HG03571 (cell line): ENCODE measurements around the gene HCFC2.
"Not testable (repeated sequence)": the region's sequence is repeated elsewhere in the genome, so short reads cannot be mapped to it uniquely, and the experiment has no call there.

Experiments
- ATAC-seq: cut with Tn5 transposase; IDR thresholded peaks from one replicate; pipeline ENCODE4 v1.9.1; 2021; ENCODE audit not compliant: unreplicated experiment

Gene HCFC2

GRCh38 chr12:104064031-104064841, at the start of gene HCFC2:
TSS of gene HCFC2 (plus strand) at chr12:104064531. CDS start at chr12:104064561, 30 bp downstream.
- ATAC-seq = peak; percentile 86

- ATAC-seq = not testable (repeated sequence)
Measured at GRCh38 chr12:104021862-104022261, 42.5 kb upstream of the HCFC2 start.

- ATAC-seq = no peak
Measured at GRCh38 chr12:104022786-104023185, 41.5 kb upstream of the HCFC2 start.

GRCh38 chr12:104023710-104024109, 40.6 kb upstream of the HCFC2 start:
- ATAC-seq = no peak

- no peak for ATAC-seq
Measured at GRCh38 chr12:104024348-104024747, 40.0 kb upstream of the HCFC2 start.

GRCh38 chr12:104025771-104026170, 38.6 kb upstream of the HCFC2 start:
- no peak for ATAC-seq

GRCh38 chr12:104026841-104027599, 37.3 kb upstream of the HCFC2 start:
- ATAC-seq = no peak

GRCh38 chr12:104030596-104030995, 33.7 kb upstream of the HCFC2 start:
- not testable (repeated sequence) for ATAC-seq

- not testable (repeated sequence) for ATAC-seq
Measured at GRCh38 chr12:104036143-104036542, 28.2 kb upstream of the HCFC2 start.

- not testable (repeated sequence) for ATAC-seq
Measured at GRCh38 chr12:104039769-104040168, 24.6 kb upstream of the HCFC2 start.

- ATAC-seq = no peak
Measured at GRCh38 chr12:104042580-104042979, 21.8 kb upstream of the HCFC2 start.

GRCh38 chr12:104044158-104044557, 20.2 kb upstream of the HCFC2 start:
- ATAC-seq = no peak

GRCh38 chr12:104046306-104046705, 18.0 kb upstream of the HCFC2 start:
- ATAC-seq = no peak

GRCh38 chr12:104048162-104048561, 16.2 kb upstream of the HCFC2 start:
- no peak for ATAC-seq

- ATAC-seq = no peak
Measured at GRCh38 chr12:104048811-104049210, 15.5 kb upstream of the HCFC2 start.

- ATAC-seq = no peak
Measured at GRCh38 chr12:104049278-104049902, 14.9 kb upstream of the HCFC2 start.

- no peak for ATAC-seq
Measured at GRCh38 chr12:104049903-104050356, 14.4 kb upstream of the HCFC2 start, which contains the start of gene GLT8D2. TSS of gene GLT8D2 (minus strand) at chr12:104050187. CDS start at chr12:104019648, 30,539 bp downstream.

- no peak for ATAC-seq
Measured at GRCh38 chr12:104050436-104050835, 13.9 kb upstream of the HCFC2 start.

- ATAC-seq = no peak
Measured at GRCh38 chr12:104054681-104055346, 9.5 kb upstream of the HCFC2 start.

- no peak for ATAC-seq
Measured at GRCh38 chr12:104055686-104056388, 8.5 kb upstream of the HCFC2 start.
